Astrocyte (in vitro differentiated cells and primary cell): ENCODE results near the gene B4GALT5. TPM values are rescaled to one million over a fixed set of nuclear protein-coding genes. Genes with fewer than 3 reads are reported as not detected.
A peak's percentile ranks its signal among the peaks of the same experiment; 100 is the strongest.

Source experiments
- DNase-seq: peaks from one replicate; pipeline ENCODE4 v3.0.0-alpha.2; 2010; ENCODE audit warnings: low read depth
- FAIRE-seq: peaks from 2 replicates; lab custom pipeline; 2011; peaks lifted over from hg19 to GRCh38; lab: Jason Lieb, UNC
- H2AFZ ChIP-seq: 2 replicates; pipeline ENCODE4 v1.6.0; 2012; ENCODE audit warnings: low read depth, low read length, inconsistent platforms
- H3K27ac ChIP-seq: 2 replicates; pipeline ENCODE4 v1.5.1; 2011; ENCODE audit warnings: low read depth, low read length, inconsistent platforms
- H3K27me3 ChIP-seq: 2 replicates; pipeline ENCODE4 v1.6.0; 2011; ENCODE audit warnings: low read length, inconsistent platforms; ENCODE audit not compliant: insufficient read depth
- H3K36me3 ChIP-seq: 2 replicates; pipeline ENCODE4 v1.5.1; 2011; ENCODE audit warnings: low read length, inconsistent platforms; ENCODE audit not compliant: insufficient read depth
- H3K4me1 ChIP-seq: 2 replicates; pipeline ENCODE4 v1.5.1; 2011; ENCODE audit warnings: low read length, inconsistent platforms; ENCODE audit not compliant: insufficient read depth
- H3K4me2 ChIP-seq: 2 replicates; pipeline ENCODE4 v1.6.0; 2012; ENCODE audit warnings: low read length, inconsistent platforms
- H3K4me3 ChIP-seq: 2 replicates; pipeline ENCODE4 v1.5.1; 2011; ENCODE audit warnings: low read depth, mild to moderate bottlenecking, low read length, inconsistent platforms; ENCODE audit not compliant: insufficient read depth
- H3K79me2 ChIP-seq: 2 replicates; pipeline ENCODE4 v1.6.0; 2012; ENCODE audit warnings: mild to moderate bottlenecking, low read length, inconsistent platforms; ENCODE audit not compliant: insufficient read depth
- H3K9ac ChIP-seq: 2 replicates; pipeline ENCODE4 v1.6.0; 2012; ENCODE audit warnings: mild to moderate bottlenecking, low read length, inconsistent platforms
- H3K9me3 ChIP-seq: 2 replicates; pipeline ENCODE4 v1.5.1; 2012; ENCODE audit warnings: low read depth, mild to moderate bottlenecking, low read length, inconsistent platforms; ENCODE audit not compliant: insufficient read depth
- H4K20me1 ChIP-seq: 2 replicates; pipeline ENCODE4 v1.6.0; 2012; ENCODE audit warnings: low read length, inconsistent platforms; ENCODE audit not compliant: insufficient read depth
- H3K27ac Mint-ChIP-seq: one replicate; pipeline ENCODE4 v1.8.0; 2021; ENCODE audit warnings: mild to moderate bottlenecking, mixed read lengths; ENCODE audit not compliant: unreplicated experiment
- H3K27me3 Mint-ChIP-seq: one replicate; pipeline ENCODE4 v1.8.0; 2021; ENCODE audit warnings: low read depth, mixed read lengths; ENCODE audit not compliant: unreplicated experiment
- H3K36me3 Mint-ChIP-seq: one replicate; pipeline ENCODE4 v1.8.0; 2021; ENCODE audit warnings: low read depth, mixed read lengths; ENCODE audit not compliant: unreplicated experiment
- H3K4me1 Mint-ChIP-seq: one replicate; pipeline ENCODE4 v1.8.0; 2021; ENCODE audit warnings: low read depth, mixed read lengths; ENCODE audit not compliant: unreplicated experiment
- H3K4me3 Mint-ChIP-seq: one replicate; pipeline ENCODE4 v1.8.0; 2021; ENCODE audit warnings: mild to moderate bottlenecking, moderate library complexity, mixed read lengths; ENCODE audit not compliant: unreplicated experiment
- H3K9me3 Mint-ChIP-seq: one replicate; pipeline ENCODE4 v1.8.0; 2021; ENCODE audit warnings: mild to moderate bottlenecking, mixed read lengths; ENCODE audit not compliant: unreplicated experiment
- CTCF ChIP-seq: IDR thresholded peaks from 2 replicates; pipeline ENCODE4 v1.5.1; 2011; ENCODE audit warnings: low read depth, mild to moderate bottlenecking, inconsistent platforms, low read length, moderate library complexity; ENCODE audit not compliant: insufficient read depth
- EZH2 ChIP-seq: IDR thresholded peaks from 2 replicates; pipeline ENCODE4 v1.6.1; 2012; ENCODE audit warnings: mild to moderate bottlenecking, low read length, inconsistent platforms; ENCODE audit not compliant: insufficient read depth
- total RNA-seq: library from RNA; stranded (reverse); gene quantifications from 2 replicates; pipeline ENCODE4 v1.2.1, GENCODE V29; 2021

Gene B4GALT5
- total RNA-seq, 1 donor from 2014 or later: 41.9 TPM

- Histone ChIP-seq H3K4me3 (no peak overlapping the region), H3K27me3 (peaks cover 7% of the 10 kb centered on the region), H3K79me2 (no peaks in the 10 kb centered on the region), H4K20me1 (no peaks in the 10 kb centered on the region), H3K9ac (no peak overlapping the region), H3K4me2 (no peak overlapping the region), H3K9me3 (no peaks in the 10 kb centered on the region), H3K4me1 (no peaks in the 10 kb centered on the region), H3K36me3 (no peaks in the 10 kb centered on the region), H3K27ac (no peak overlapping the region), H2AFZ (no peak overlapping the region)
- DNase-seq (no peak), FAIRE-seq (no peak)
- H3K27ac Mint-ChIP-seq: peak overlapping the region; percentile 66
- H3K27me3 Mint-ChIP-seq: peaks cover 22% of the 10 kb centered on the region
- TF ChIP-seq EZH2: no peak
- TF ChIP-seq CTCF: no peak
- H3K4me3 Mint-ChIP-seq: no peak overlapping the region
- H3K4me1 Mint-ChIP-seq: no peaks in the 10 kb centered on the region
- H3K9me3 Mint-ChIP-seq: no peaks in the 10 kb centered on the region
- H3K36me3 Mint-ChIP-seq: no peaks in the 10 kb centered on the region
These were observed 45.7 kb upstream of the B4GALT5 start for GRCh38 chr20:49759266-49759950.

GRCh38 chr20:49758781-49759180 is 45.1 kb upstream of the B4GALT5 start:
- no peak overlapping the region for H3K9ac ChIP-seq
- DNase-seq (no peak), FAIRE-seq (no peak)
- H2AFZ ChIP-seq: no peak overlapping the region
- Mint-ChIP-seq H3K9me3 (no peaks in the 10 kb centered on the region), H3K4me3 (no peak overlapping the region), H3K27me3 (peaks cover 22% of the 10 kb centered on the region), H3K4me1 (no peaks in the 10 kb centered on the region), H3K27ac (peak overlapping the region; percentile 66), H3K36me3 (no peaks in the 10 kb centered on the region)
- H3K27ac ChIP-seq: no peak overlapping the region
- H3K4me1 ChIP-seq: no peaks in the 10 kb centered on the region
- no peaks in the 10 kb centered on the region for H3K36me3 ChIP-seq
- no peak for TF ChIP-seq EZH2
- TF ChIP-seq CTCF: no peak
- no peaks in the 10 kb centered on the region for H3K9me3 ChIP-seq
- H3K79me2 ChIP-seq: no peaks in the 10 kb centered on the region
- no peak overlapping the region for H3K4me2 ChIP-seq
- H3K27me3 ChIP-seq: peaks cover 7% of the 10 kb centered on the region
- no peaks in the 10 kb centered on the region for H4K20me1 ChIP-seq
- H3K4me3 ChIP-seq: no peak overlapping the region

- Histone ChIP-seq H3K4me2 (no peak overlapping the region), H2AFZ (no peak overlapping the region), H3K4me3 (no peak overlapping the region), H3K36me3 (no peaks in the 10 kb centered on the region), H3K9me3 (no peaks in the 10 kb centered on the region), H4K20me1 (no peaks in the 10 kb centered on the region), H3K27ac (no peak overlapping the region), H3K27me3 (peaks cover 7% of the 10 kb centered on the region), H3K9ac (no peak overlapping the region), H3K4me1 (no peaks in the 10 kb centered on the region), H3K79me2 (no peaks in the 10 kb centered on the region)
- Mint-ChIP-seq H3K4me3 (no peak overlapping the region), H3K36me3 (no peaks in the 10 kb centered on the region), H3K4me1 (no peaks in the 10 kb centered on the region), H3K27ac (no peak overlapping the region), H3K9me3 (no peaks in the 10 kb centered on the region), H3K27me3 (peaks cover 18% of the 10 kb centered on the region)
- DNase-seq (no peak), FAIRE-seq (no peak)
- no peak for TF ChIP-seq EZH2
- no peak for TF ChIP-seq CTCF
These were observed 43.9 kb upstream of the B4GALT5 start for GRCh38 chr20:49757597-49757996.
